B cell (primary cell): ENCODE results near the gene TTC6. TPM values are rescaled to one million over a fixed set of nuclear protein-coding genes. Genes with fewer than 3 reads are reported as not detected.

Source experiments
- ATAC-seq: fragments of 200-7000 bp; cut with Tn5 transposase; one replicate; pipeline ENCODE4 v1.10.0; 2021; ENCODE audit warnings: low read depth, mild to moderate bottlenecking, moderate number of reproducible peaks, moderate library complexity
- CTCF ChIA-PET: fragments of 350-600 bp; sonication (Branson Sonifier 250); formaldehyde crosslinking; loops from one replicate; lab custom pipeline; 2021; ENCODE audit warnings: antibody characterized with exemption, inconsistent platforms; lab: Charles Lee
- POLR2A ChIA-PET: fragments of 350-600 bp; sonication (Branson Sonifier 250); formaldehyde crosslinking; loops from one replicate; lab custom pipeline; 2021; ENCODE audit warnings: antibody characterized with exemption; lab: Charles Lee
- DNase-seq: peaks from one replicate; pipeline ENCODE4 v3.0.0; 2013
- H2AFZ ChIP-seq: 2 replicates; pipeline ENCODE4 v1.6.1; 2012; ENCODE audit warnings: mild to moderate bottlenecking, low read depth, low read length; ENCODE audit not compliant: insufficient read depth, poor library complexity, severe bottlenecking
- H3K27ac ChIP-seq, 2 donors: 1 replicate in 1 of 2; 2 replicates in 1 of 2; pipeline ENCODE4 v1.5.1; 2012 to 2013; ENCODE audit warnings: low read length in 2 of 2, mild to moderate bottlenecking in 2 of 2, moderate library complexity in 1 of 2
- H3K27me3 ChIP-seq, 4 experiments: fragments of 200-600 bp in 1 of 4; sonication (generic) in 1 of 4; replicated peaks in 1 of 4; 1 replicate in 2 of 4; 2 replicates in 2 of 4; pipeline versions ENCODE4 v1.6.1 to v1.7.0; 2013 to 2016; ENCODE audit warnings: low read length in 3 of 4, mild to moderate bottlenecking in 2 of 4, mixed read lengths in 1 of 4, moderate library complexity in 1 of 4; ENCODE audit not compliant: insufficient read depth in 4 of 4, control insufficient read depth in 3 of 4; ENCODE audit errors: control extremely low read depth in 1 of 4
- H3K36me3 ChIP-seq, 2 experiments: replicated peaks in 1 of 2; 1 replicate in 1 of 2; 2 replicates in 1 of 2; pipeline versions ENCODE4 v1.6.1 to v1.7.1; 2013; ENCODE audit warnings: low read length in 1 of 2; ENCODE audit not compliant: insufficient read depth in 2 of 2, control insufficient read depth in 1 of 2; ENCODE audit errors: control extremely low read depth in 1 of 2, extremely low read depth in 1 of 2
- H3K4me1 ChIP-seq, 2 donors: fragments of 200-600 bp in 1 of 2; sonication (generic) in 1 of 2; 1 replicate in 1 of 2; 2 replicates in 1 of 2; pipeline versions ENCODE4 v1.5.1 to v1.6.1; 2013 to 2017; ENCODE audit warnings: low read length in 2 of 2; ENCODE audit not compliant: control insufficient read depth in 2 of 2, insufficient read depth in 2 of 2
- H3K4me2 ChIP-seq: replicated peaks from 2 replicates; pipeline ENCODE3; 2012; ENCODE audit warnings: mild to moderate bottlenecking, low read depth, low read length; ENCODE audit not compliant: poor library complexity, severe bottlenecking
- H3K4me3 ChIP-seq, 5 experiments: fragments of 200-600 bp in 1 of 5; sonication (generic) in 1 of 5; 1 replicate in 3 of 5; 2 replicates in 2 of 5; pipeline versions ENCODE4 v1.5.1 to v1.7.0; 2011 to 2016; ENCODE audit warnings: low read length in 4 of 5, mild to moderate bottlenecking in 4 of 5, low read depth in 2 of 5, control low read depth in 1 of 5, moderate library complexity in 1 of 5; ENCODE audit not compliant: insufficient read depth in 1 of 5; ENCODE audit errors: control extremely low read depth in 1 of 5, extremely low read depth in 1 of 5
- H3K79me2 ChIP-seq: fragments of 200-600 bp; sonication (generic); one replicate; pipeline ENCODE4 v1.6.0; 2016; ENCODE audit warnings: low read length; ENCODE audit not compliant: control insufficient read depth, insufficient read depth
- H3K9ac ChIP-seq: fragments of 200-600 bp; sonication (generic); 2 replicates; pipeline ENCODE4 v1.6.1; 2017; ENCODE audit warnings: mild to moderate bottlenecking, low read length, moderate library complexity
- H3K9me3 ChIP-seq, 3 donors: one replicate each; pipeline versions ENCODE4 v1.6.1 to v1.7.1; 2013; ENCODE audit warnings: low read length in 2 of 3; ENCODE audit not compliant: control insufficient read depth in 2 of 3, insufficient read depth in 1 of 3; ENCODE audit errors: control extremely low read depth in 1 of 3
- H4K20me1 ChIP-seq: 2 replicates; pipeline ENCODE4 v1.6.0; 2012; ENCODE audit warnings: mild to moderate bottlenecking, low read length; ENCODE audit not compliant: insufficient read depth, control insufficient read depth, poor library complexity, severe bottlenecking
- H3K27ac Mint-ChIP-seq: one replicate; pipeline ENCODE4 v1.8.0; 2021; ENCODE audit warnings: mixed read lengths
- H3K27me3 Mint-ChIP-seq: one replicate; pipeline ENCODE4 v1.8.0; 2021; ENCODE audit warnings: mixed read lengths
- H3K4me1 Mint-ChIP-seq: one replicate; pipeline ENCODE4 v1.8.0; 2021; ENCODE audit warnings: mixed read lengths
- H3K4me3 Mint-ChIP-seq: one replicate; pipeline ENCODE4 v1.8.0; 2021; ENCODE audit warnings: mixed read lengths
- H3K9me3 Mint-ChIP-seq: one replicate; pipeline ENCODE4 v1.8.0; 2022; ENCODE audit warnings: mixed read lengths; ENCODE audit not compliant: insufficient read depth
- EZH2 ChIP-seq: IDR thresholded peaks from 2 replicates; pipeline ENCODE4 v1.6.1; 2012; ENCODE audit warnings: borderline replicate concordance, low read depth, mild to moderate bottlenecking, moderate library complexity, low read length; ENCODE audit not compliant: insufficient read depth, poor library complexity, severe bottlenecking
- WGBS: methylation state at CpG from one replicate; pipeline ENCODE4 v1.1.5; 2013; ENCODE audit warnings: missing lambda C conversion rate; ENCODE audit not compliant: insufficient coverage; 5-methylcytosine and 5-hydroxymethylcytosine counted together
- intact Hi-C: fragments of 100-400 bp; cut with micrococcal nuclease; formaldehyde crosslinking; loops from one replicate; pipeline ENCODE4 v1.10.0; 2022
- polyA plus RNA-seq: library from polyadenylated mRNA; depleted of rRNA; stranded (reverse); fragments of >200 nt; gene quantifications from 2 replicates; pipeline ENCODE4 v1.2.3, GENCODE V29; 2012
- total RNA-seq, 2 donors: library from RNA; stranded (reverse); fragments of 120-200 nt in 1 of 2; gene quantifications; 1 replicate in 1 of 2; 2 replicates in 1 of 2; pipeline versions ENCODE4 v1.2.3 to v1.2.4, GENCODE V29; 2013 to 2022
- TF ChIP-seq, protein P1 (sequence below): fragments of 200-600 bp; IDR thresholded peaks from one replicate; pipeline ENCODE4 v1.8.0; 2022; ENCODE audit warnings: antibody characterized with exemption, mild to moderate bottlenecking

TTC6 gene
- total and polyA plus RNA-seq, 2 donors (not counting 1 experiment from before 2014, with no cell fraction given), result not detected

DNA sequence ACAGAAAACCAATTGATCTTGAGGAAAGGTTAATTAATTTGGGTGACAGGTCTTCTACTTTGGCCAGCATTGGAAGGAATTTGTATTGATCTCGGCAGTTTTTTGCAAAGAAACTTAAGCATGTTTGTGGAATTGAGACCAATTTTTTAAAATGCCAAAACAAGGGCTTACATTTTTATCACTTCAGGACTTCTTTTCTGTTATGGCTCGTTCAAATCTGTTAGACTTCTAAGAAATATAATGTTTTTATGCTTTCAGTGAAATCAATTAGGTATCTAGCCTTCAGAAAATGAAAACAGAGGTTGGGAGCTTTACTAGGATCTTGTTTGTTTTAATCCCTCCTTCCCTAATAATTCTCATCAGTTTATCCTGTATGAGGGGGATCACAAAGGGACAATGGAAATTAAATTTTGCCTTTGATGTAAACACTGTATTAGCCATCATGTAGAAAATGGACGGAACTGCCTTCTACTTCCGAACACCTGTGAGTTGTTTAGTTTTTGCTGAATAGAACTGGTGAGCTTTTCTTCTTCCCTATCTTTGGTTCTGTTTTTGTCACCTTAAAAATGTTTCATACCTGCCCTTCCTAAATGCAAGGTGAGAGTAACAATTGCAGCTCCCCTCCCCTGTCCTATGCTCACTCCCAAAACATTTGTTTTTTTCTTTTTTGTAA lies 8.2 kb upstream of the TTC6 start:
- Mint-ChIP-seq H3K9me3 (no peaks in the 10 kb centered on the region), H3K27me3 (peaks cover 46% of the 10 kb centered on the region), H3K4me1 (no peaks in the 10 kb centered on the region), H3K4me3 (no peak overlapping the region), H3K27ac (no peak overlapping the region)
- intact Hi-C loops, result no loop called here
- Histone ChIP-seq H3K4me3 (no peak overlapping the region), H3K79me2 (no peaks in the 10 kb centered on the region), H3K9ac (no peak overlapping the region), H3K27ac (no peak overlapping the region), H3K9me3 (peaks cover 0 to 40% (median 1%) of the 10 kb centered on the region in 3 donors), H2AFZ (no peak overlapping the region), H3K27me3 (peaks cover 0 to 55% (median 35%) of the 10 kb centered on the region in 4 experiments), H4K20me1 (no peaks in the 10 kb centered on the region), H3K4me1 (no peaks in the 10 kb centered on the region), H3K4me2 (no peak overlapping the region), H3K36me3 (no peaks in the 10 kb centered on the region)
- no CpG with 5 or more reads among the region's 4 CpGs for WGBS
- TF ChIP-seq, protein P1, sequence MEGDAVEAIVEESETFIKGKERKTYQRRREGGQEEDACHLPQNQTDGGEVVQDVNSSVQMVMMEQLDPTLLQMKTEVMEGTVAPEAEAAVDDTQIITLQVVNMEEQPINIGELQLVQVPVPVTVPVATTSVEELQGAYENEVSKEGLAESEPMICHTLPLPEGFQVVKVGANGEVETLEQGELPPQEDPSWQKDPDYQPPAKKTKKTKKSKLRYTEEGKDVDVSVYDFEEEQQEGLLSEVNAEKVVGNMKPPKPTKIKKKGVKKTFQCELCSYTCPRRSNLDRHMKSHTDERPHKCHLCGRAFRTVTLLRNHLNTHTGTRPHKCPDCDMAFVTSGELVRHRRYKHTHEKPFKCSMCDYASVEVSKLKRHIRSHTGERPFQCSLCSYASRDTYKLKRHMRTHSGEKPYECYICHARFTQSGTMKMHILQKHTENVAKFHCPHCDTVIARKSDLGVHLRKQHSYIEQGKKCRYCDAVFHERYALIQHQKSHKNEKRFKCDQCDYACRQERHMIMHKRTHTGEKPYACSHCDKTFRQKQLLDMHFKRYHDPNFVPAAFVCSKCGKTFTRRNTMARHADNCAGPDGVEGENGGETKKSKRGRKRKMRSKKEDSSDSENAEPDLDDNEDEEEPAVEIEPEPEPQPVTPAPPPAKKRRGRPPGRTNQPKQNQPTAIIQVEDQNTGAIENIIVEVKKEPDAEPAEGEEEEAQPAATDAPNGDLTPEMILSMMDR, result no peak
- no peak for TF ChIP-seq EZH2
- DNase-seq (no peak), ATAC-seq (no peak)
- POLR2A ChIA-PET, result no interaction called here
- CTCF ChIA-PET, result no interaction called here

DNA sequence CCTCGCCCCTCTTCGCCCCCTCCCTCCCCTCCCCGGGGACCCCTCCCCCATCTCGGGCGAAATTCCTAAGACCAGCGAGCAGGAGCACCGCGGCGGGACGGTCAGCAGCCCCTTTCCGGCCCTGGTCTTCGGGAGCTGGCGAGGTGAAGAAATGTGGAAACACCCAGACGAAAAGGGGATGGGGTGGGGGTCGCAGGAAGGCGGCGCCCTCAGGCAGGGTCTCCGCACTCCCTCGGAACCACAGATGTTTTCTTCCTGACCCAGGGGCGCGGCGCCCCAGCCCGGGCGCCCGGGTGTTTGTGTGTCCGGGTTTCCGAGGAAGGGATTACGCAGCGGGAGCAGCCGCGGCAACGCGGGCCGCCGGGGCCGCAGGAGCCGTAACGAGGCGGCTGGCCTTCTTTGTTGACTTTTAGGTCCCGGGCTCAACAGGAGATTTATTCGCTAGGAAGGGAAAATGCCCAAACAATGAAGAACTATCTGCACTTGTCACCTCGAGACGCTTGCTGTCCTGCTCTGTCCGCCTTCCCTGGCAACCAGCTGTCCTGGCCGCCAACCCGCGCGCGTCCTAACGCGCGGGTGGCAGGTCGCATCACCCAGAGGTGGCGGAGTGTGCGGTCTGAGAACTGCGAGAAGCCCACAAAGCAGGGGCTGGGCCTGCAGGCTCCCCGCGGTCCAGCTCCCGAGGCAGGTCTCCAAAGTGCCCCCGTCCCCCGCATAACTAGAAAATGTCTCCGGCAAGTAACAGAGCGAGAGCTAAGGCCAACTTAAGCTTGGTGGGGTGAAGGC lies 7.4 kb upstream of the TTC6 start:
- H3K27me3 Mint-ChIP-seq, result peaks cover 54% of the 10 kb centered on the region
- intact Hi-C loops, result no loop called here
- WGBS, result 8% methylated on average over 58 of the region's 63 CpGs
- H3K4me1 ChIP-seq, result no peaks in the 10 kb centered on the region
- no peak overlapping the region for H3K4me2 ChIP-seq
- no peaks in the 10 kb centered on the region for H3K4me1 Mint-ChIP-seq
- ATAC-seq (no peak), DNase-seq (no peak)
- no peak overlapping the region for H2AFZ ChIP-seq
- no peak overlapping the region for H3K27ac ChIP-seq
- no peak overlapping the region for H3K4me3 ChIP-seq
- no peak overlapping the region for H3K27ac Mint-ChIP-seq
- peaks cover 0 to 63% (median 37%) of the 10 kb centered on the region in 4 experiments for H3K27me3 ChIP-seq
- ChIA-PET CTCF (no interaction called here), POLR2A (no interaction called here)
- no peaks in the 10 kb centered on the region for H3K79me2 ChIP-seq
- no peaks in the 10 kb centered on the region for H4K20me1 ChIP-seq
- H3K4me3 Mint-ChIP-seq, result no peak overlapping the region
- no peaks in the 10 kb centered on the region for H3K36me3 ChIP-seq
- H3K9me3 Mint-ChIP-seq, result peaks cover 2% of the 10 kb centered on the region
- peaks cover 1 to 47% (median 2%) of the 10 kb centered on the region in 3 donors for H3K9me3 ChIP-seq
- no peak overlapping the region for H3K9ac ChIP-seq
- no peak for TF ChIP-seq EZH2
- TF ChIP-seq, protein P1, result no peak
